ENCODE measurements around the gene OBSCN. TPM values are rescaled to one million over a fixed set of nuclear protein-coding genes. Genes with fewer than 3 reads are reported as not detected.

Gene OBSCN
- total and polyA plus RNA-seq, 2 experiments from 2014 or later, result 1.1 to 5.2 TPM

DNA sequence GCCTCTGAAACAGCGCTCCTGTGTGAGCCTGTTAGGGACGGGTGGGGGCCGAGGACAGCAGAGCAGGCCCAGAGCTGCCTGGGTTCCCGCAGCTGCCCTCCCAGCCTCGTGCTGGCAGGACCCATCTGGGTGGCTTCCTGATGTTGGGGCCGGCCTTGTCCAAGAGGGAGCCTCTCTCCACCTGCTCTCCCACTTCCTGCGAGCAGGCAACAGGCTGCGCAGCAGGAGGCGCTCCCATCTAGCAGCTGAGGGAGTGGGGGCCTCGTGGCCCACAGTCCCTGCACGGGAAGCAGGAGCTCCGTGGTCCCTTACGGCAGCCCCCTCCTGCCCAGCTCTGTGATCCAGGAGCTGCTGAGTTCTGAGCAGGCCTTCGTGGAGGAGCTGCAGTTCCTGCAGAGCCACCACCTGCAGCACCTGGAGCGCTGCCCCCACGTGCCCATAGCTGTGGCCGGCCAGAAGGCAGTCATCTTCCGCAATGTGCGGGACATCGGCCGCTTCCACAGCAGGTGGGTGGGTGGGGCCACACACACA is 130.7 kb downstream of the OBSCN start:
- Histone ChIP-seq H3K9ac (no peak overlapping the region), H3F3A (ENCODE audit: insufficient read depth) (no peaks in the 10 kb centered on the region), H3K4me3 (no peak overlapping the region), H3K4me1 (ENCODE audit: insufficient read depth) (no peaks in the 10 kb centered on the region), H2AFZ (no peak overlapping the region), H3K27ac (no peak overlapping the region), H3K36me3 (ENCODE audit: low read depth) (no peaks in the 10 kb centered on the region), H3K9me2 (ENCODE audit: insufficient read depth) (no peaks in the 10 kb centered on the region), H4K20me1 (ENCODE audit: insufficient read depth) (no peaks in the 10 kb centered on the region), H3K4me2 (ENCODE audit: unreplicated experiment) (no peak overlapping the region), H3K79me2 (ENCODE audit: insufficient read depth) (no peaks in the 10 kb centered on the region), H3K9me3 (ENCODE audit: low read depth) (no peaks in the 10 kb centered on the region), H3K27me3 (replicated peaks; ENCODE audit: insufficient read depth) (no peaks in the 10 kb centered on the region)
- TF ChIP-seq EZH2phosphoT487 (IDR thresholded peaks at IDR 0.05; ENCODE audit: insufficient read depth, low read depth) (no peak), EZH2 (IDR thresholded peaks at IDR 0.05; ENCODE audit: insufficient read depth, poor library complexity, severe bottlenecking) (no peak)
- no peak for DNase-seq
- WGBS, 2 experiments (ENCODE audit: low coverage in 1 of 2, low lambda C conversion rate in 2 of 2, missing lambda C conversion rate in 2 of 2), result 68 to 69% methylated on average over 18 to 21 of the region's 21 CpGs
- in situ Hi-C loops (cut with MboI), result no loop called here

DNA sequence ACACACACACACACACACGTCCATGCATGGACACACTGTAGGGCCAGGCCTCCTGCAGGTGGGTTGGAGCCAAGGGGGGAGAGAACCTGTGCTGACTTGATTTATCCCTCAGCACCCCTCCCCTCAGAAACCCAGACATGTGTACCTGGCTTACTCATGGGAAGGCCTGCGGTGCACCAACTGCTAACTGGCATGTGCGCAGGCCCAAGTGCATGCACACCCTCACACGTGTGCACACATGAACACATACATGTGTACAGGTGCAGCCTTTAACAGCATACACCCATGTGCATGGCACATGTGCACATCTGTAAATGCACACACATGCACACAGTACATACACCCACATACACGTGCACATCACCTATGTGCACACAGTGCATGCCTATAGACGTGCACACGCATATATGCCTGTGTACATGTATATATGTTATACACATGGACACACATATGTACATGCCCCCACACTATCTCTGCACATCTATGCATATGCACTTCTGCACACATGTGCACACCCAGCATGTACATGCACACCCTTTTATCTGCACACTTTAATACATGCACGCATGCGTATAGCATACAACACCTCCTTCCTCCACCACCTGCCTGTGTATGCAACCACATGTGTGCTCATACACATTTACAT is 131.3 kb downstream of the OBSCN start:
- H3F3A ChIP-seq (ENCODE audit: insufficient read depth), result no peaks in the 10 kb centered on the region
- no peaks in the 10 kb centered on the region for H4K20me1 ChIP-seq (ENCODE audit: insufficient read depth)
- no peaks in the 10 kb centered on the region for H3K9me3 ChIP-seq (ENCODE audit: low read depth)
- H3K4me2 ChIP-seq (ENCODE audit: unreplicated experiment), result no peak overlapping the region
- H3K4me3 ChIP-seq, result no peak overlapping the region
- no peaks in the 10 kb centered on the region for H3K27me3 ChIP-seq (replicated peaks; ENCODE audit: insufficient read depth)
- in situ Hi-C loops (cut with MboI), result no loop called here
- H2AFZ ChIP-seq, result no peak overlapping the region
- 81 to 82% methylated on average over 9 of the region's 9 CpGs for WGBS, 2 experiments (ENCODE audit: low coverage in 1 of 2, low lambda C conversion rate in 2 of 2, missing lambda C conversion rate in 2 of 2)
- H3K79me2 ChIP-seq (ENCODE audit: insufficient read depth), result no peaks in the 10 kb centered on the region
- H3K4me1 ChIP-seq (ENCODE audit: insufficient read depth), result no peaks in the 10 kb centered on the region
- H3K9ac ChIP-seq, result no peak overlapping the region
- H3K27ac ChIP-seq, result no peak overlapping the region
- H3K36me3 ChIP-seq (ENCODE audit: low read depth), result no peaks in the 10 kb centered on the region
- H3K9me2 ChIP-seq (ENCODE audit: insufficient read depth), result no peaks in the 10 kb centered on the region
- no peak for TF ChIP-seq EZH2 (IDR thresholded peaks at IDR 0.05; ENCODE audit: insufficient read depth, poor library complexity, severe bottlenecking)
- TF ChIP-seq EZH2phosphoT487 (IDR thresholded peaks at IDR 0.05; ENCODE audit: insufficient read depth, low read depth), result no peak
- no peak for DNase-seq

DNA sequence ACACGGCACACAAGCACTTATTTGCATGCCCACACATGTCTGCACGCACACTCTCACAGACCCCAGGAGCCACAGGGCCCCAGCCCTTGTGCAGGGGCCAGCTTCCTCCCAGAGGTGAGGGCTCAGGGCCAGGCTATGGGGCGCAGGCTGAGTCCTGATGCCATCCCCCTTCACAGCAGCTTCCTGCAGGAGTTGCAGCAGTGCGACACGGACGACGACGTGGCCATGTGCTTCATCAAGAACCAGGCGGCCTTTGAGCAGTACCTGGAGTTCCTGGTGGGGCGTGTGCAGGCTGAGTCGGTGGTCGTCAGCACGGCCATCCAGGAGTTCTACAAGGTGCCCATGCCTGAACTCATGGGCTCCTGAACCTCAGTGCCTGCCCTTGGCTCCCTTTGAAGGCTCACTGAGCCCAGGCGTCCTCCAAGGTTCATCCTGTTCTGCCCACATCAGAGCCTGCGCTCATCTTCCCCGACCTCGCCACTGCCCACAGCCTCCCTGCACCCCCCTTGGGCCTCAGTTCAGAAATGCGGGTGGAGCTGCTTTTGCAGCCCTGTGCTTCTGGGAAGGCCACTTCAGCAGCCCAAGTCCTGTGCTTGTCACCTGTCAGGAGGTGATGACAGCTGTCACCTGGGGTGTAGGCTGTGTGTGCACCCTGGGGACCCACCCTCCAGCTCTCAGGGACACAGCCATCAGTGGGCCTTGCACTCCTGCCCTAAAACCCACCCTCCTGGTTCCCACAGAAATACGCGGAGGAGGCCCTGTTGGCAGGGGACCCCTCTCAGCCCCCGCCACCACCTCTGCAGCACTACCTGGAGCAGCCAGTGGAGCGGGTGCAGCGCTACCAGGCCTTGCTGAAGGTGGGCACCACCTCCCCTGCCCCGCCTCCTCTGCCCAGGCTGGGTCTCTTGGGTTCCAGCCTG is 132.2 kb downstream of the OBSCN start:
- Histone ChIP-seq H2AFZ (no peak overlapping the region), H3K9me2 (ENCODE audit: insufficient read depth) (no peaks in the 10 kb centered on the region), H4K20me1 (ENCODE audit: insufficient read depth) (no peaks in the 10 kb centered on the region), H3K4me3 (no peak overlapping the region), H3K27me3 (replicated peaks; ENCODE audit: insufficient read depth) (no peaks in the 10 kb centered on the region), H3K4me2 (ENCODE audit: unreplicated experiment) (no peak overlapping the region), H3K9me3 (ENCODE audit: low read depth) (no peaks in the 10 kb centered on the region), H3F3A (ENCODE audit: insufficient read depth) (no peaks in the 10 kb centered on the region), H3K36me3 (ENCODE audit: low read depth) (no peaks in the 10 kb centered on the region), H3K27ac (no peak overlapping the region), H3K4me1 (ENCODE audit: insufficient read depth) (no peaks in the 10 kb centered on the region), H3K9ac (no peak overlapping the region), H3K79me2 (ENCODE audit: insufficient read depth) (no peaks in the 10 kb centered on the region)
- in situ Hi-C loops (cut with MboI), result no loop called here
- DNase-seq, result no peak
- 76 to 77% methylated on average over 24 of the region's 24 CpGs for WGBS, 2 experiments (ENCODE audit: low coverage in 1 of 2, low lambda C conversion rate in 2 of 2, missing lambda C conversion rate in 2 of 2)
- TF ChIP-seq EZH2phosphoT487 (IDR thresholded peaks at IDR 0.05; ENCODE audit: insufficient read depth, low read depth) (no peak), EZH2 (IDR thresholded peaks at IDR 0.05; ENCODE audit: insufficient read depth, poor library complexity, severe bottlenecking) (no peak)

DNA sequence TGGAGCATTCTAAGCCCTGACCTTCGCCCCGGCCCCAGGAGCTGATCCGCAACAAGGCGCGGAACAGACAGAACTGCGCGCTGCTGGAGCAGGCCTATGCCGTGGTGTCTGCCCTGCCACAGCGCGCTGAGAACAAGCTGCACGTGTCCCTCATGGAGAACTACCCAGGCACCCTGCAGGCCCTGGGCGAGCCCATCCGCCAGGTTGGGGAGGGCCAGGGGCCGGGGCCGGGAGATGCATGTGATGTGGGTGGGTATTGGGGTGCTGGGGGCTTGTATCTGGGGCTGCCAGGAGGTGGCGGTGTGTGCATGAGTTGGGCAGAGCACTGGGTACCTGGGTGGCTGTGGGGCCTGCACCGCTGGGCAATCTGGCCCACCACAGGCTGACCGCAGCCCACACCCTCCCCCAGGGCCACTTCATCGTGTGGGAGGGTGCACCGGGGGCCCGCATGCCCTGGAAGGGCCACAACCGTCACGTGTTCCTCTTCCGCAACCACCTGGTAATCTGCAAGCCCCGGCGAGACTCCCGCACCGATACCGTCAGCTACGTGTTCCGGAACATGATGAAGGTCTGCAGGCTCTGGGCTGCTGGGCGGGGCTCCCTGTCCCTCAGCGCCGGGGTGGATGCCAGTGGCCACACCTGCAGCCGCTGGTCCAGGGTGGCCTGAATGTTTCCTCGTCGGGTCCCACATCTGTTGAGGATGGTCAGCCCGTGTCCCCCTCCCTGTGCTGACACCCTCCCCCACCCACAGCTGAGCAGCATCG is 133.0 kb downstream of the OBSCN start:
- no peaks in the 10 kb centered on the region for H3K79me2 ChIP-seq (ENCODE audit: insufficient read depth)
- in situ Hi-C loops (cut with MboI), result no loop called here
- no peaks in the 10 kb centered on the region for H3K9me3 ChIP-seq (ENCODE audit: low read depth)
- no peak overlapping the region for H3K9ac ChIP-seq
- no peak overlapping the region for H3K27ac ChIP-seq
- H3K4me1 ChIP-seq (ENCODE audit: insufficient read depth), result no peaks in the 10 kb centered on the region
- no peaks in the 10 kb centered on the region; the same call in 1 of the 2 replicates for H3K27me3 ChIP-seq (replicated peaks; ENCODE audit: insufficient read depth)
- no peak overlapping the region for H2AFZ ChIP-seq
- TF ChIP-seq EZH2 (IDR thresholded peaks at IDR 0.05; ENCODE audit: insufficient read depth, poor library complexity, severe bottlenecking) (no peak), EZH2phosphoT487 (IDR thresholded peaks at IDR 0.05; ENCODE audit: insufficient read depth, low read depth) (no peak)
- H3K36me3 ChIP-seq (ENCODE audit: low read depth), result no peaks in the 10 kb centered on the region
- WGBS, 2 experiments (ENCODE audit: low coverage in 1 of 2, low lambda C conversion rate in 2 of 2, missing lambda C conversion rate in 2 of 2), result 80% methylated on average over 36 to 37 of the region's 39 CpGs
- no peak overlapping the region for H3K4me2 ChIP-seq (ENCODE audit: unreplicated experiment)
- H3K9me2 ChIP-seq (ENCODE audit: insufficient read depth), result no peaks in the 10 kb centered on the region
- H4K20me1 ChIP-seq (ENCODE audit: insufficient read depth), result no peaks in the 10 kb centered on the region
- DNase-seq, result no peak
- H3F3A ChIP-seq (ENCODE audit: insufficient read depth), result no peaks in the 10 kb centered on the region
- H3K4me3 ChIP-seq, result no peak overlapping the region
